Fibroblast of pulmonary artery (primary cell): Measurements from ENCODE around the gene PRKG1.

ENCODE experiments used
- DNase-seq: peaks from one replicate; pipeline ENCODE4 v3.0.0-alpha.2; 2010; ENCODE audit warnings: low read depth
- H3K4me3 ChIP-seq: replicated peaks from 2 replicates; pipeline ENCODE4 v1.5.1; 2011; ENCODE audit warnings: low read depth, mild to moderate bottlenecking, control low read depth, low read length, moderate library complexity
- TF ChIP-seq, protein P1 (sequence below): IDR thresholded peaks from 2 replicates; pipeline ENCODE4 v1.5.1; 2011; ENCODE audit warnings: mild to moderate bottlenecking, control low read depth, low read length, inconsistent platforms; ENCODE audit errors: missing control alignments

Gene PRKG1

DNA sequence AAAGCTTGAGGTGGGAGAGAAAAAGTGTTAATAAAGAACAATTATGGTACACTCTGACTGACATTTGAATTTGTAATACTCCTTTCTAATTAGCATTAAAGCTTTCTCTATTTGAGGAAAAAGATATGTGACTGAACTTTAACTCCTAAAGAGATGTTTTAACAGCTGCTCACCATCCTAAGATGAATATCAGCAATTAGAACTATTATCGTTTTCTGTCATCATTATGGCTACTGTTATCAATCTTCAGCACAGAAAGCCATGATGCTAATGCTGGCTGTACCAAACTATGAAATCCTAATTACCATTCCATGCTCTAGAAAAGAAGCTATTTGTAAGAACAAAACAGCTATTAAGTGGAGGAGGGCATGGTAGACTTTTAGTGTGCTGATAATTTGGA, 853.9 kb downstream of the PRKG1 start:
- DNase-seq, result no peak
- H3K4me3 ChIP-seq, result no peak overlapping the region
- TF ChIP-seq, protein P1, sequence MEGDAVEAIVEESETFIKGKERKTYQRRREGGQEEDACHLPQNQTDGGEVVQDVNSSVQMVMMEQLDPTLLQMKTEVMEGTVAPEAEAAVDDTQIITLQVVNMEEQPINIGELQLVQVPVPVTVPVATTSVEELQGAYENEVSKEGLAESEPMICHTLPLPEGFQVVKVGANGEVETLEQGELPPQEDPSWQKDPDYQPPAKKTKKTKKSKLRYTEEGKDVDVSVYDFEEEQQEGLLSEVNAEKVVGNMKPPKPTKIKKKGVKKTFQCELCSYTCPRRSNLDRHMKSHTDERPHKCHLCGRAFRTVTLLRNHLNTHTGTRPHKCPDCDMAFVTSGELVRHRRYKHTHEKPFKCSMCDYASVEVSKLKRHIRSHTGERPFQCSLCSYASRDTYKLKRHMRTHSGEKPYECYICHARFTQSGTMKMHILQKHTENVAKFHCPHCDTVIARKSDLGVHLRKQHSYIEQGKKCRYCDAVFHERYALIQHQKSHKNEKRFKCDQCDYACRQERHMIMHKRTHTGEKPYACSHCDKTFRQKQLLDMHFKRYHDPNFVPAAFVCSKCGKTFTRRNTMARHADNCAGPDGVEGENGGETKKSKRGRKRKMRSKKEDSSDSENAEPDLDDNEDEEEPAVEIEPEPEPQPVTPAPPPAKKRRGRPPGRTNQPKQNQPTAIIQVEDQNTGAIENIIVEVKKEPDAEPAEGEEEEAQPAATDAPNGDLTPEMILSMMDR, result no peak

GRCh38 chr10:51932530-51932929, 858.2 kb downstream of the PRKG1 start:
- DNase-seq, result no peak
- TF ChIP-seq, protein P1, result no peak

GRCh38 chr10:51934373-51934772, 860.1 kb downstream of the PRKG1 start:
- TF ChIP-seq, protein P1, result no peak
- DNase-seq, result no peak
- H3K4me3 ChIP-seq, result no peak overlapping the region

More at GRCh38 chr10:51932530-51932929, 858.2 kb downstream of the PRKG1 start:
- H3K4me3 ChIP-seq, result no peak overlapping the region

DNA sequence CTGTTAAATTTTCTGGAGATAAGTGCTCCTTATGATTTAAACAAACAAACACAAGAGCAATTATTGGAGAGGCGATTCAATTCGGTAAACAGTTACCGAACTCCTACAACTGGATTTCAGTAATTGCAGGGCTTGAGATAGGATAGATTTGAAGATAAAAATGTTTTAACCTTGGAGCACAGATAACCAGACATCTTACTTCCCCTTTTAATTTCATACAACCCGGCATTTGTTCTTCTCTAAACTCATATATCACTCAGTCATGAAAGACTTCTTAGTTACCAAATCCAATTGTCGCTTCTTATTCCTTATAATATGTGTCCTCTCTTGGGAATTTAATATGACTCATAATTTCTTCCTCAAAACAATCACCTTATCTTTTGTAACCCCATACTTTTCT, 861.1 kb downstream of the PRKG1 start:
- TF ChIP-seq, protein P1, result no peak
- H3K4me3 ChIP-seq, result no peak overlapping the region
- no peak for DNase-seq

- DNase-seq, result peak; percentile 70
- TF ChIP-seq, protein P1, result no peak
- no peak overlapping the region for H3K4me3 ChIP-seq
These were observed 863.2 kb downstream of the PRKG1 start for GRCh38 chr10:51937308-51938140.

DNA sequence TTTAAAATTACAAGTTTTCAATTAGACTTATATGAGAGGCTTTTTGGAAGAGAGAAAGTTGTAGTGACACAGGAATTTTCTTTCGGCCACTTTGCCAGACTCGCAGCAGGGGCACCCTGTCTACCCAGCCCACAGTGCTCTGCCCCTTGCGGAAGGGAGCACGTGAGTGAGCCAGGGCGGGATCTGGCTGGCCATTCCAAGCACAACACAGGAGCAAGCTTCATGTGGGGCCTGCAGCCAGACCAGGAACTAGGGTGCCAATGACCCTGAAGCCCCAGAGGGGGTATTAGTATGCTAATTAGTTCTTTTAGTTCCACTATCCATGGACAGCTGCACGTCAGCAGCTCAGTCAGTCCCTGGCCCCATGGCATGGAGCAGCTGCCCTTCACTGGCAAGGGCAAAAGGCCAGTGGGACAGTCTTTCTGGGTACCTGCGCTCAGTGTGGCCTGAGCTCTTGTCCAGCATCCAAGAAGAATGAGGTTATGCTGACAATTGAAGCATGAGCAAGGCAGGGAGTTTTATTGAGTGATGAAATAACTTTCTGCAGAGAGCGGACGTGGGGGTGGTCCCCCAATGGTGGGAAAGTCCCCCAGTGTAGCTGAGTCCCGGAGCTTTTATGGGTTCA, 876.2 kb downstream of the PRKG1 start:
- no peak for DNase-seq
- no peak overlapping the region for H3K4me3 ChIP-seq
- TF ChIP-seq, protein P1, result no peak
